Activated CD8-positive, alpha-beta T cell treated with anti-CD3 and anti-CD28 coated beads, Interleukin-2, amount 10 ng/mL, durations not matched to agents 7 days and 5 days (primary cell): ENCODE measurements around the gene ECT2L. TPM values are rescaled to one million over a fixed set of nuclear protein-coding genes. Genes with fewer than 3 reads are reported as not detected.

ENCODE experiments used
- ATAC-seq: fragments of 150-1000 bp; cut with Tn5 transposase; one replicate; pipeline ENCODE4 v1.10.0; 2021; ENCODE audit warnings: moderate library complexity
- CTCF ChIA-PET: fragments of 350-600 bp; sonication (Branson Sonifier 250); formaldehyde crosslinking; loops from one replicate; lab custom pipeline; 2021; ENCODE audit warnings: antibody characterized with exemption; lab: Charles Lee
- POLR2A ChIA-PET: fragments of 350-600 bp; sonication (Branson Sonifier 250); formaldehyde crosslinking; loops from one replicate; lab custom pipeline; 2021; ENCODE audit warnings: antibody characterized with exemption; lab: Charles Lee
- DNase-seq: peaks from one replicate; pipeline ENCODE4 v3.0.0-alpha.2; 2020
- H3K27ac Mint-ChIP-seq: one replicate; pipeline ENCODE4 v1.8.0; 2021; ENCODE audit warnings: mild to moderate bottlenecking, mixed read lengths
- H3K27me3 Mint-ChIP-seq: one replicate; pipeline ENCODE4 v1.8.0; 2021; ENCODE audit warnings: low read depth, mixed read lengths
- H3K36me3 Mint-ChIP-seq: one replicate; pipeline ENCODE4 v1.8.0; 2021; ENCODE audit warnings: low read depth, mixed read lengths
- H3K4me1 Mint-ChIP-seq: one replicate; pipeline ENCODE4 v1.8.0; 2021; ENCODE audit warnings: low read depth, mixed read lengths
- H3K4me3 Mint-ChIP-seq: one replicate; pipeline ENCODE4 v1.8.0; 2021; ENCODE audit warnings: mild to moderate bottlenecking, mixed read lengths
- H3K9me3 Mint-ChIP-seq: one replicate; pipeline ENCODE4 v1.8.0; 2022; ENCODE audit warnings: mixed read lengths; ENCODE audit not compliant: insufficient read depth
- total RNA-seq, 2 experiments: library from RNA; stranded (reverse); gene quantifications; one replicate each; pipeline ENCODE4 v1.2.3, GENCODE V29; 2021

The ECT2L gene
- total RNA-seq, 2 experiments from 2014 or later: not detected

GRCh38 chr6:138865480-138866109 lies 69.7 kb downstream of the ECT2L start:
- Mint-ChIP-seq H3K9me3 (no peaks in the 10 kb centered on the region), H3K36me3 (no peaks in the 10 kb centered on the region), H3K4me3 (no peak overlapping the region), H3K4me1 (no peaks in the 10 kb centered on the region), H3K27me3 (no peaks in the 10 kb centered on the region), H3K27ac (no peak overlapping the region)
- DNase-seq (no peak), ATAC-seq (no peak)
- POLR2A ChIA-PET: no interaction called here
- CTCF ChIA-PET: no interaction called here

- ChIA-PET CTCF (no interaction called here), POLR2A (no interaction called here)
- no peaks in the 10 kb centered on the region for H3K27me3 Mint-ChIP-seq
- no peaks in the 10 kb centered on the region for H3K36me3 Mint-ChIP-seq
- no peaks in the 10 kb centered on the region for H3K9me3 Mint-ChIP-seq
- no peak overlapping the region for H3K27ac Mint-ChIP-seq
- no peak for ATAC-seq
- no peak for DNase-seq
- no peak overlapping the region for H3K4me3 Mint-ChIP-seq
- no peaks in the 10 kb centered on the region for H3K4me1 Mint-ChIP-seq
Observed at GRCh38 chr6:138868181-138868580, 72.3 kb downstream of the ECT2L start.

- H3K9me3 Mint-ChIP-seq: no peaks in the 10 kb centered on the region
- no peak overlapping the region for H3K4me3 Mint-ChIP-seq
- H3K27me3 Mint-ChIP-seq: no peaks in the 10 kb centered on the region
- H3K27ac Mint-ChIP-seq: no peak overlapping the region
- CTCF ChIA-PET: no interaction called here
- DNase-seq (no peak), ATAC-seq (no peak)
- no peaks in the 10 kb centered on the region for H3K36me3 Mint-ChIP-seq
- H3K4me1 Mint-ChIP-seq: no peaks in the 10 kb centered on the region
- POLR2A ChIA-PET: no interaction called here
Observed at GRCh38 chr6:138869398-138869797, 73.5 kb downstream of the ECT2L start.

- no peak overlapping the region for H3K27ac Mint-ChIP-seq
- H3K4me1 Mint-ChIP-seq: no peaks in the 10 kb centered on the region
- no peaks in the 10 kb centered on the region for H3K9me3 Mint-ChIP-seq
- CTCF ChIA-PET: no interaction called here
- DNase-seq (no peak), ATAC-seq (no peak)
- H3K4me3 Mint-ChIP-seq: no peak overlapping the region
- POLR2A ChIA-PET: no interaction called here
- H3K36me3 Mint-ChIP-seq: no peaks in the 10 kb centered on the region
- no peaks in the 10 kb centered on the region for H3K27me3 Mint-ChIP-seq
Observed at GRCh38 chr6:138873191-138873590, 77.3 kb downstream of the ECT2L start.

GRCh38 chr6:138882369-138883017 lies 86.6 kb downstream of the ECT2L start:
- ATAC-seq (no peak), DNase-seq (no peak)
- Mint-ChIP-seq H3K27me3 (peaks cover 5% of the 10 kb centered on the region), H3K36me3 (no peaks in the 10 kb centered on the region), H3K27ac (no peak overlapping the region), H3K4me1 (no peaks in the 10 kb centered on the region), H3K4me3 (no peak overlapping the region), H3K9me3 (no peaks in the 10 kb centered on the region)
- ChIA-PET POLR2A (interaction anchor here (1.5 kb wide), 1 partner anchor 9 kb away, joined by 4 read pairs; no protein-coding TSS in a partner anchor), CTCF (no interaction called here)

GRCh38 chr6:138885156-138885819 lies 89.4 kb downstream of the ECT2L start:
- no peaks in the 10 kb centered on the region for H3K4me1 Mint-ChIP-seq
- no peak overlapping the region for H3K27ac Mint-ChIP-seq
- no peaks in the 10 kb centered on the region for H3K36me3 Mint-ChIP-seq
- no peaks in the 10 kb centered on the region for H3K9me3 Mint-ChIP-seq
- POLR2A ChIA-PET: no interaction called here
- CTCF ChIA-PET: no interaction called here
- DNase-seq: no peak
- peaks cover 2% of the 10 kb centered on the region for H3K27me3 Mint-ChIP-seq
- no peak overlapping the region for H3K4me3 Mint-ChIP-seq
- no peak for ATAC-seq

- no peak for DNase-seq
- H3K27me3 Mint-ChIP-seq: peaks cover 3% of the 10 kb centered on the region
- H3K4me1 Mint-ChIP-seq: no peaks in the 10 kb centered on the region
- CTCF ChIA-PET: no interaction called here
- no peaks in the 10 kb centered on the region for H3K9me3 Mint-ChIP-seq
- H3K27ac Mint-ChIP-seq: no peak overlapping the region
- no peak for ATAC-seq
- no peak overlapping the region for H3K4me3 Mint-ChIP-seq
- no peaks in the 10 kb centered on the region for H3K36me3 Mint-ChIP-seq
- POLR2A ChIA-PET: interaction anchor here (1.0 kb wide), 1 partner anchor 9 kb away, joined by 4 read pairs; no protein-coding TSS in a partner anchor
Observed at GRCh38 chr6:138891255-138891986, 95.5 kb downstream of the ECT2L start.

GRCh38 chr6:138896104-138896756 lies 100.3 kb downstream of the ECT2L start:
- ChIA-PET POLR2A (interaction anchor here (0.7 kb wide), 1 partner anchor 108 kb away, joined by 3 read pairs; no protein-coding TSS in a partner anchor), CTCF (no interaction called here)
- peaks cover 10% of the 10 kb centered on the region for H3K36me3 Mint-ChIP-seq
- H3K4me3 Mint-ChIP-seq: no peak overlapping the region
- H3K9me3 Mint-ChIP-seq: no peaks in the 10 kb centered on the region
- no peaks in the 10 kb centered on the region for H3K27me3 Mint-ChIP-seq
- ATAC-seq: no peak
- no peak overlapping the region for H3K27ac Mint-ChIP-seq
- no peaks in the 10 kb centered on the region for H3K4me1 Mint-ChIP-seq
- DNase-seq: no peak

GRCh38 chr6:138897031-138897430 lies 101.1 kb downstream of the ECT2L start:
- no peaks in the 10 kb centered on the region for H3K4me1 Mint-ChIP-seq
- no peak for DNase-seq

GRCh38 chr6:138907167-138907566 lies 111.3 kb downstream of the ECT2L start:
- Mint-ChIP-seq H3K36me3 (peaks cover 42% of the 10 kb centered on the region), H3K9me3 (no peaks in the 10 kb centered on the region), H3K4me1 (no peaks in the 10 kb centered on the region), H3K4me3 (no peak overlapping the region), H3K27ac (no peak overlapping the region), H3K27me3 (no peaks in the 10 kb centered on the region)
- POLR2A ChIA-PET: interaction anchor here (1.0 kb wide), 1 partner anchor 12 kb away, joined by 4 read pairs; no protein-coding TSS in a partner anchor
- ATAC-seq (no peak), DNase-seq (no peak)
- CTCF ChIA-PET: no interaction called here

More at GRCh38 chr6:138897031-138897430, 101.1 kb downstream of the ECT2L start:
- Mint-ChIP-seq H3K9me3 (no peaks in the 10 kb centered on the region), H3K27ac (no peak overlapping the region), H3K36me3 (peaks cover 11% of the 10 kb centered on the region), H3K4me3 (no peak overlapping the region), H3K27me3 (no peaks in the 10 kb centered on the region)
- CTCF ChIA-PET: no interaction called here
- POLR2A ChIA-PET: no interaction called here
- ATAC-seq: no peak

GRCh38 chr6:138909511-138909910 lies 113.6 kb downstream of the ECT2L start:
- Mint-ChIP-seq H3K27ac (no peak overlapping the region), H3K4me3 (no peak overlapping the region), H3K36me3 (peaks cover 58% of the 10 kb centered on the region), H3K4me1 (no peaks in the 10 kb centered on the region), H3K27me3 (no peaks in the 10 kb centered on the region), H3K9me3 (no peaks in the 10 kb centered on the region)
- DNase-seq (no peak), ATAC-seq (no peak)
- CTCF ChIA-PET: no interaction called here
- POLR2A ChIA-PET: no interaction called here
